Neural cell (in vitro differentiated cells): Measurements from ENCODE around the gene CD99.

ENCODE experiments used
- CTCF ChIP-seq: fragments of 450-650 bp; IDR thresholded peaks from 2 replicates; pipeline ENCODE4 v1.5.1; 2014; ENCODE audit warnings: antibody characterized with exemption, mild to moderate bottlenecking, moderate library complexity; ENCODE audit not compliant: poor library complexity, severe bottlenecking
- EP300 ChIP-seq: fragments of 450-650 bp; conservative IDR thresholded peaks from 2 replicates; pipeline ENCODE4 v1.6.1; 2014; ENCODE audit warnings: antibody characterized with exemption, mild to moderate bottlenecking, moderate library complexity; ENCODE audit not compliant: poor library complexity, severe bottlenecking
- EZH2 ChIP-seq: fragments of 200-600, 300-800 bp; shearing (Covaris generic), sonication (generic); IDR thresholded peaks from 2 replicates; pipeline ENCODE4 v1.6.1; 2014; ENCODE audit warnings: antibody characterized with exemption, low read length, borderline replicate concordance, mild to moderate bottlenecking; ENCODE audit not compliant: insufficient read depth, poor library complexity, severe bottlenecking
- MXI1 ChIP-seq: fragments of 450-650 bp; conservative IDR thresholded peaks from 2 replicates; pipeline ENCODE4 v1.6.1; 2014; ENCODE audit warnings: antibody characterized with exemption, mild to moderate bottlenecking; ENCODE audit not compliant: poor library complexity, severe bottlenecking
- POLR2AphosphoS5 ChIP-seq: IDR thresholded peaks from 2 replicates; pipeline ENCODE4 v1.6.1; 2012
- RAD21 ChIP-seq: fragments of 450-650 bp; conservative IDR thresholded peaks from 2 replicates; pipeline ENCODE4 v1.6.1; 2014; ENCODE audit warnings: antibody characterized with exemption, mild to moderate bottlenecking, moderate library complexity
- REST ChIP-seq: IDR thresholded peaks from 2 replicates; pipeline ENCODE4 v1.6.1; 2012; ENCODE audit warnings: borderline replicate concordance
- TAF1 ChIP-seq: IDR thresholded peaks from 2 replicates; pipeline ENCODE4 v1.6.1; 2012; ENCODE audit warnings: low read depth

GRCh38 chrX:2643880-2644279 is 47.2 kb upstream of the CD99 start:
- TF ChIP-seq MXI1 (no peak), CTCF (no peak), EZH2 (no peak), EP300 (no peak), TAF1 (no peak), RAD21 (no peak), REST (no peak), POLR2AphosphoS5 (no peak)
